K562 (cell line): ENCODE results near the gene SLC7A4. TPM values are rescaled to one million over a fixed set of nuclear protein-coding genes. Genes with fewer than 3 reads are reported as not detected.
A peak's percentile ranks its signal among the peaks of the same experiment; 100 is the strongest.

Experiments
- ARID2 ChIP-seq: fragments of 450-650 bp; IDR thresholded peaks from 2 replicates; pipeline ENCODE4 v1.6.1; 2017; ENCODE audit warnings: antibody characterized with exemption, mild to moderate bottlenecking
- ATF7 ChIP-seq: fragments of 450-650 bp; IDR thresholded peaks from 2 replicates; pipeline ENCODE4 v1.7.1; 2014; ENCODE audit warnings: mild to moderate bottlenecking, moderate library complexity
- BCLAF1 ChIP-seq, 2 experiments: fragments of 450-650 bp in 1 of 2; IDR thresholded peaks; 2 replicates each; pipeline ENCODE4 v1.6.1; 2011 to 2017; ENCODE audit warnings: low read depth in 2 of 2, antibody characterized with exemption in 1 of 2, borderline replicate concordance in 1 of 2, low read length in 1 of 2, mild to moderate bottlenecking in 1 of 2, mixed read lengths in 1 of 2; ENCODE audit not compliant: control insufficient read depth in 1 of 2
- CBX8 ChIP-seq: fragments of 200-600 bp; sonication (generic); IDR thresholded peaks from 2 replicates; pipeline ENCODE4 v1.6.1; 2012; ENCODE audit warnings: borderline replicate concordance, mixed run types, low read depth, mild to moderate bottlenecking, moderate library complexity, mixed read lengths, low read length, control low read depth, inconsistent platforms; ENCODE audit not compliant: poor library complexity, severe bottlenecking; ENCODE audit errors: extremely low read depth
- CHD2 ChIP-seq: IDR thresholded peaks from 2 replicates; pipeline ENCODE4 v1.6.1; 2011; ENCODE audit warnings: low read depth, low read length
- E2F3 ChIP-seq: fragments of 250-450 bp; sonication (Bioruptor Pico); IDR thresholded peaks from 2 replicates; pipeline ENCODE4 v1.4.0; 2020; ENCODE audit warnings: mild to moderate bottlenecking
- ESRRB ChIP-seq: fragments of 250-450 bp; sonication (Bioruptor Pico); IDR thresholded peaks from 2 replicates; pipeline ENCODE4 v1.5.0; 2020; ENCODE audit warnings: mild to moderate bottlenecking, moderate library complexity, borderline replicate concordance
- ETS2 ChIP-seq: IDR thresholded peaks from 2 replicates; pipeline ENCODE4 v1.6.1; 2016; ENCODE audit warnings: borderline replicate concordance, missing genetic modification characterization, mild to moderate bottlenecking, moderate library complexity, missing compliant biosample characterization; ENCODE audit not compliant: poor library complexity, severe bottlenecking
- FOXK2 ChIP-seq, 2 experiments: fragments of 450-650 bp; IDR thresholded peaks in 1 of 2; conservative IDR thresholded peaks in 1 of 2; 2 replicates each; pipeline ENCODE4 v1.6.1; 2016; ENCODE audit warnings: low read depth in 2 of 2, mild to moderate bottlenecking in 1 of 2
- GTF2F1 ChIP-seq: IDR thresholded peaks from 2 replicates; pipeline ENCODE4 v1.6.1; 2011; ENCODE audit warnings: low read depth, low read length, improper control_type of control experiment
- HDAC6 ChIP-seq: IDR thresholded peaks from 2 replicates; pipeline ENCODE4 v1.6.1; 2012; ENCODE audit warnings: low read depth, mild to moderate bottlenecking, control low read depth, inconsistent platforms, low read length, moderate library complexity
- LCOR ChIP-seq: sonication (generic); formaldehyde crosslinking; IDR thresholded peaks from 2 replicates; pipeline ENCODE4 v1.8.0; 2022; ENCODE audit warnings: mild to moderate bottlenecking, missing genetic modification reagents
- MAFK ChIP-seq: IDR thresholded peaks from 2 replicates; pipeline ENCODE4 v1.6.1; 2011; ENCODE audit warnings: low read length, improper control_type of control experiment
- MBD2 ChIP-seq: sonication (generic); IDR thresholded peaks from 2 replicates; pipeline ENCODE4 v1.6.1; 2016; ENCODE audit warnings: low read depth, borderline replicate concordance
- NR1H2 ChIP-seq: sonication (generic); formaldehyde crosslinking; IDR thresholded peaks from 2 replicates; pipeline ENCODE4 v1.4.0; 2020; ENCODE audit warnings: mild to moderate bottlenecking, missing genetic modification reagents
- NR2C2 ChIP-seq, 2 experiments: fragments of 200-800 bp in 1 of 2; sonication (Bioruptor generic) in 1 of 2; sonication (generic) in 1 of 2; formaldehyde crosslinking in 1 of 2; IDR thresholded peaks; 2 replicates each; pipeline versions ENCODE4 v1.6.1 to v1.8.0; 2016 to 2022; ENCODE audit warnings: mild to moderate bottlenecking in 1 of 2, missing compliant biosample characterization in 1 of 2, missing genetic modification characterization in 1 of 2, missing genetic modification reagents in 1 of 2
- PTTG1 ChIP-seq: fragments of 450-650 bp; IDR thresholded peaks from 2 replicates; pipeline ENCODE4 v1.6.1; 2016; ENCODE audit warnings: low read depth, mild to moderate bottlenecking, missing genetic modification characterization, missing compliant biosample characterization
- RBM22 ChIP-seq: fragments of 200-400 bp; formaldehyde crosslinking; IDR thresholded peaks from 2 replicates; pipeline ENCODE4 v1.6.1; 2018; ENCODE audit warnings: low read length, low read depth; ENCODE audit not compliant: poor library complexity, severe bottlenecking
- RBM34 ChIP-seq: fragments of 200-400 bp; formaldehyde crosslinking; IDR thresholded peaks from 2 replicates; pipeline ENCODE4 v1.6.1; 2018; ENCODE audit warnings: low read length, borderline replicate concordance; ENCODE audit not compliant: insufficient read depth
- STAT5B ChIP-seq: fragments of 250-450 bp; sonication (Bioruptor Pico); IDR thresholded peaks from 2 replicates; pipeline ENCODE4 v1.8.0; 2021; ENCODE audit warnings: mild to moderate bottlenecking, inconsistent platforms
- TOE1 ChIP-seq, 2 experiments: fragments of 450-650 bp in 1 of 2; sonication (generic) in 1 of 2; formaldehyde crosslinking in 1 of 2; IDR thresholded peaks; 2 replicates each; pipeline versions ENCODE4 v1.7.1 to v1.8.0; 2016 to 2022; ENCODE audit warnings: borderline replicate concordance in 2 of 2, mild to moderate bottlenecking in 2 of 2, antibody characterized with exemption in 1 of 2, inconsistent platforms in 1 of 2, low read depth in 1 of 2, missing genetic modification reagents in 1 of 2, moderate library complexity in 1 of 2
- TRIM28 ChIP-seq: fragments of 450-650 bp; IDR thresholded peaks from 2 replicates; pipeline ENCODE4 v1.6.1; 2017
- YBX1 ChIP-seq: fragments of 450-650 bp; IDR thresholded peaks from 2 replicates; pipeline ENCODE4 v1.7.1; 2016; ENCODE audit warnings: mild to moderate bottlenecking
- ZC3H4 ChIP-seq: sonication (generic); formaldehyde crosslinking; IDR thresholded peaks from 2 replicates; pipeline ENCODE4 v1.9.0; 2021; ENCODE audit warnings: missing genetic modification reagents, borderline replicate concordance
- ZNF584 ChIP-seq: fragments of 200-800 bp; sonication (Bioruptor generic); IDR thresholded peaks from 2 replicates; pipeline ENCODE4 v1.6.1; 2016; ENCODE audit warnings: low read depth, mild to moderate bottlenecking, missing genetic modification characterization, missing compliant biosample characterization
- ZNF780A ChIP-seq: fragments of 250-450 bp; sonication (Bioruptor Pico); IDR thresholded peaks from 2 replicates; pipeline ENCODE4 v1.5.0; 2021; ENCODE audit warnings: mild to moderate bottlenecking
- polyA plus RNA-seq, 8 experiments: library from polyadenylated mRNA; depleted of rRNA in 4 of 8; stranded (reverse) in 5 of 8; unstranded in 3 of 8; fragments of >200 nt; fragmentation: Nextera tagmentation in 2 of 8; fragmentation: Illumina TruSeq in 1 of 8; extraction: Ambion mirVana in 2 of 8; extraction: Trizol in 1 of 8; gene quantifications; 2 replicates each; pipeline versions ENCODE4 v1.2.1 to v1.2.3, GENCODE V29; 2011 to 2014; ENCODE audit warnings: inconsistent platforms in 1 of 8, missing spikeins in 1 of 8
- total RNA-seq, 7 experiments: library from RNA; depleted of rRNA in 6 of 7; stranded (reverse); fragments of >200 nt in 6 of 7; fragmentation: Illumina TruSeq in 2 of 7; extraction: Trizol in 2 of 7; gene quantifications; 2 replicates each; pipeline versions ENCODE4 v1.2.1 to v1.2.3, GENCODE V29; 2011 to 2021; ENCODE audit warnings: low replicate concordance in 1 of 7

The SLC7A4 gene
- total and polyA plus RNA-seq, 9 of the 15 experiments (the other 6 are each of a cell fraction or from before 2014, with no cell fraction given), result not detected

GRCh38 chr22:21000207-21000986 lies 32.0 kb downstream of the SLC7A4 start (continued):
- TF ChIP-seq ZNF780A (no peak), E2F3 (CRISPR knock-in tag) (0 out of 2 replicates have a peak, but pooled peaks have one; percentile 11), HDAC6 (no peak; the same call in 1 of the 2 replicates), YBX1 (no peak), GTF2F1 (no peak; the same call in 1 of the 2 replicates), MBD2 (no peak), RBM22 (no peak), ZNF584 (CRISPR knock-in tag) (no peak), NR1H2 (no peak), ATF7 (no peak), CBX8 (no peak), TRIM28 (no peak), LCOR (no peak), BCLAF1 (IDR thresholded peaks at IDR 0.05; ENCODE audit: borderline replicate concordance in 1 of 2, control insufficient read depth in 1 of 2, low read depth in 2 of 2, low read length in 1 of 2) (no peak), RBM34 (no peak), TOE1 (IDR thresholded peaks at IDR 0.05; ENCODE audit: borderline replicate concordance) (no peak), TOE1 (CRISPR knock-in tag; IDR thresholded peaks at IDR 0.05; ENCODE audit: borderline replicate concordance, low read depth) (no peak), ETS2 (tag) (no peak), NR2C2 (CRISPR knock-in tag; IDR thresholded peaks at IDR 0.05) (no peak), NR2C2 (tag; IDR thresholded peaks at IDR 0.05) (no peak), ESRRB (CRISPR knock-in tag) (no peak), CHD2 (peak; percentile 26; the same call in 1 of the 2 replicates), PTTG1 (no peak), MAFK (no peak; the same call in 1 of the 2 replicates), ZC3H4 (CRISPR knock-in tag) (no peak), ARID2 (no peak), STAT5B (CRISPR knock-in tag) (no peak), FOXK2 (conservative IDR thresholded peaks at IDR 0.05 in 1 of 2, IDR thresholded peaks at IDR 0.05 in 1 of 2; ENCODE audit: low read depth in 2 of 2) (no peak)
